Measurements from ENCODE around the gene RCBTB2.

The RCBTB2 gene

DNA sequence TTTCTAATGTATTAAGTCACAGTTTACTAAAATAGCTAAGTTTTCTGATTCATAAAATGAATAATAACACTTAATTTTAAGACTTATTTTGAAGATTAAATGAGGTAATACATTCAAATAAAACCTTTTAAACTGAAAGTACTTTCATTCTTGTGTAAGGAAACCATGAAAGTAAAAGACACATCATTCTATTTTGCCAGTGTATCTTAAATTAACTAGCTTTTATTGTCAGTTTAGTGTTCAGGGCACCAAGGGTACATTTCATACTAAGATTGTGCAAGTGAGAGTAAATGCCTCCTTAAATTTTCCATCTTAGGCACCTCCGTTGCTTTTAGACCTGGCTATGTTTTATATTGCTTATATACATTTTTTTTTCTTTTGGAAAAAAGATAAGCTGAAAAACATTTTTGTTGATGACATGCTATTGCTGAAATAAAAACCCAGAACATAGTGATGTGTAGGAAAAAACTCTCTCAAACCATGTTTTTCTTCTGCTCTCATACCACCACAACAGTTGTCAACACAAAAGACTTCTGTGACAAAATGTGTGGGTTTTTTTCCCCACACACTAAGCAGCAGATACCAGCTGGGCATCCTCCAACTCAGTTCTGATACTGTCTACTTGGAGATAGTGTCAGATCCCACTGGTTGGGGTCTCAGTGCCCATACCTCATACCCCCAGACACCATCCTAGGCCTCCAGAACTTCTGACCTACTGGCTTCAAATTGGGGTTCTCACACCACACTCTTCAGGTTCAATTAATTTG is 89.3 kb downstream of the RCBTB2 start:
- no peak for DNase-seq

All from NCI-H187 treated with DMSO at 0.1 percent for 48 hours (cell line).